ENCODE measurements around the gene SPNS1. TPM values are rescaled to one million over a fixed set of nuclear protein-coding genes. Genes with fewer than 3 reads are reported as not detected.
"Not testable (repeated sequence)": the region's sequence is repeated elsewhere in the genome, so short reads cannot be mapped to it uniquely, and the experiment has no call there.

SPNS1 gene, protein sequence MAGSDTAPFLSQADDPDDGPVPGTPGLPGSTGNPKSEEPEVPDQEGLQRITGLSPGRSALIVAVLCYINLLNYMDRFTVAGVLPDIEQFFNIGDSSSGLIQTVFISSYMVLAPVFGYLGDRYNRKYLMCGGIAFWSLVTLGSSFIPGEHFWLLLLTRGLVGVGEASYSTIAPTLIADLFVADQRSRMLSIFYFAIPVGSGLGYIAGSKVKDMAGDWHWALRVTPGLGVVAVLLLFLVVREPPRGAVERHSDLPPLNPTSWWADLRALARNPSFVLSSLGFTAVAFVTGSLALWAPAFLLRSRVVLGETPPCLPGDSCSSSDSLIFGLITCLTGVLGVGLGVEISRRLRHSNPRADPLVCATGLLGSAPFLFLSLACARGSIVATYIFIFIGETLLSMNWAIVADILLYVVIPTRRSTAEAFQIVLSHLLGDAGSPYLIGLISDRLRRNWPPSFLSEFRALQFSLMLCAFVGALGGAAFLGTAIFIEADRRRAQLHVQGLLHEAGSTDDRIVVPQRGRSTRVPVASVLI
- 77.5 TPM for total RNA-seq
- long read RNA-seq, transcript SPNS1-203 (11 exons, 2,027 nt), result minor isoform, 8 of 301 reads
- long read RNA-seq, transcript SPNS1-202 (13 exons, 2,102 nt), result minor isoform, 9 of 301 reads
- long read RNA-seq, transcript SPNS1-201 (12 exons, 2,208 nt), result major isoform, 158 of 301 reads
- long read RNA-seq, transcript SPNS1-207 (13 exons, 1,979 nt), result minor isoform, 10 of 301 reads
- long read RNA-seq, partial matches to known transcripts, result 58 of 301 reads
- long read RNA-seq, other reads (novel, unspliced or antisense), result 56 of 301 reads

DNA sequence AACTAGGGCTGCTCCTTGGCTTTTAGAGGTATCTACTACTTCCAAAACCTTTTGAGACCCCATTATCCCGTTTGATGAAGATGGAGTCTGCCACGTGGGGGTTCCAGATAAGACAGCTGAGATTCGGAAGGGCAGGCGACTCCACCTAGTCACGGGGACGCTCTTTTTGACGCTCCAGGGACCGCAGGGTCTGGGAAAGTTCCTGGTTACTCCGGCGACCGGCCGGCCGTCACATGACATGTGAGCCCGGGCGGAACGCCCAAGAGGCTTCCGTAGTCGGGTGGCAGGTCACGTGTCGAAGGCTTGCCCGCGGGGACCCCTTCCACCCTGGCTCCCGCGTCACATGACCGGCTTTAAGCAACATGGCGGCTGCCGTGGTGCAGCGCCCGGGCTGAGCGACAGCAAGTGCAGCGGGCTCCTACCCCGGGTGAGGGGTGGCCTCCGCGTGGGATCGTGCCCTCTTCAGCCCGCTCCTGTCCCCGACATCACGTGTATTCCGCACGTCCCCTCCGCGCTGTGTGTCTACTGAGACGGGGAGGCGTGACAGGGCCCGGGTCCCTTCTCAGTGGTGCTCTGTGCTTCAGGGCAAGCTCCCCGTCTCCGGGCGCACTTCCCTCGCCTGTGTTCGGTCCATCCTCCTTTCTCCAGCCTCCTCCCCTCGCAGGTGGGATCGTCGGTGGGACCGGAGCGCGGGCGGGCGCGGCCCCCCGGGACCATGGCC lies at the start of gene SPNS1:
SPNS1 (plus strand) TSS at position 342 of the 721 bp plus-strand sequence; CDS start at position 716, 374 bp downstream.
- Histone ChIP-seq H3K4me3 (peak within 1 kb of the TSS; percentile 96), H3K27ac (peak within 1 kb of the TSS; percentile 85), H3K27me3 (ENCODE audit: low read depth) (no peaks in the 10 kb centered on the region), H3K9me3 (no peaks in the 10 kb centered on the region), H3K36me3 (peaks cover 19% of the 10 kb centered on the region), H3K4me1 (peaks cover 33% of the 10 kb centered on the region)
- DNase-seq, result peak; percentile 99
- intact Hi-C loops (cut with DNase I), result no loop called here
- peak; percentile 97 to 98 for ATAC-seq
- TF ChIP-seq, protein P1, sequence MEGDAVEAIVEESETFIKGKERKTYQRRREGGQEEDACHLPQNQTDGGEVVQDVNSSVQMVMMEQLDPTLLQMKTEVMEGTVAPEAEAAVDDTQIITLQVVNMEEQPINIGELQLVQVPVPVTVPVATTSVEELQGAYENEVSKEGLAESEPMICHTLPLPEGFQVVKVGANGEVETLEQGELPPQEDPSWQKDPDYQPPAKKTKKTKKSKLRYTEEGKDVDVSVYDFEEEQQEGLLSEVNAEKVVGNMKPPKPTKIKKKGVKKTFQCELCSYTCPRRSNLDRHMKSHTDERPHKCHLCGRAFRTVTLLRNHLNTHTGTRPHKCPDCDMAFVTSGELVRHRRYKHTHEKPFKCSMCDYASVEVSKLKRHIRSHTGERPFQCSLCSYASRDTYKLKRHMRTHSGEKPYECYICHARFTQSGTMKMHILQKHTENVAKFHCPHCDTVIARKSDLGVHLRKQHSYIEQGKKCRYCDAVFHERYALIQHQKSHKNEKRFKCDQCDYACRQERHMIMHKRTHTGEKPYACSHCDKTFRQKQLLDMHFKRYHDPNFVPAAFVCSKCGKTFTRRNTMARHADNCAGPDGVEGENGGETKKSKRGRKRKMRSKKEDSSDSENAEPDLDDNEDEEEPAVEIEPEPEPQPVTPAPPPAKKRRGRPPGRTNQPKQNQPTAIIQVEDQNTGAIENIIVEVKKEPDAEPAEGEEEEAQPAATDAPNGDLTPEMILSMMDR (IDR thresholded peaks at IDR 0.05), result no peak

DNA sequence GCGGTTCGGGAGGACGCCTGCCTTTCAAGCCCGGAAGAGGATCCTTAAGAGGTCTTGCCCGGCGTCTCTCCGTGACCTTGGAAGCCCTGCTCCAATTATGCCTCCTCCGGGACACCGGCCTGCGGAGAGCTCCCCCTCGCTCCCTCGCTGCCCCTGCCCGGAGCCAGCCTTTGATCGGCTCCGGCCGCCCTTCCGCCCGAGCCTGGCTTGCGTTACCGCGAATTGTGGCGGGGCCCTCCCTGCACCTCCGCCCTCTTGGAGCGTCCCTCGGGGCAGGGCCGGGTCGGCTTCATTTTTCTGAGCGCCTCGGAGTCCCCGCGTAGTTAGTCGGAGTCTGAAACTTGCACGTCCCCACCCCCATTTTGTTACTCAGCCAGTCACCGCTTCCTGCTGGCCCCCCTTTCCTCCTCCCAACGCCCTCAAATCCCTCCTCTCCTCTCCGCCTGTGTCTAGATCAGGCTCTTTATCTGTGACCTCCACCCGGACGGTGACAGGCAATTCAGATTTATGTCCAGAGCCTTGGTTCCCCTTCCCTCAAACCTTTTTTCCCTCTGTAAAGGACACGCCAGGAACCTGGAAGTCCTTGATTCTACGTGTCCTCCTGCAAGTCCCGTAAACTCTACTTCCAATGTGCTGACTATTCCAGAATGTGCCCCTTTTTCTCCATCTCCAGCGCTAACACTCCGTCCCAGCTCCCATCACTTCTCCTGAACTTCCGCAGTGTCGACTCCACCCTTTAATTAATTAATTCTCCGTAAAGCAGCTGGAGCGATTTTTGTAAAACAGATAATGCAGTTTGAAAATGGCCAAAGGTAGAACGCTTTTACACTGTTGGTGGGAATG lies 49.0 kb upstream of the SPNS1 start:
- Histone ChIP-seq H3K27me3 (ENCODE audit: low read depth) (no peaks in the 10 kb centered on the region), H3K4me1 (peaks cover 12% of the 10 kb centered on the region), H3K27ac (peak overlapping the region; percentile 99), H3K36me3 (no peaks in the 10 kb centered on the region), H3K4me3 (peak overlapping the region; percentile 85), H3K9me3 (no peaks in the 10 kb centered on the region)
- TF ChIP-seq, protein P1 (IDR thresholded peaks at IDR 0.05), result no peak
- intact Hi-C loops (cut with DNase I), result no loop called here
- ATAC-seq (peak; percentile 61 to 68), DNase-seq (peak; percentile 79)

DNA sequence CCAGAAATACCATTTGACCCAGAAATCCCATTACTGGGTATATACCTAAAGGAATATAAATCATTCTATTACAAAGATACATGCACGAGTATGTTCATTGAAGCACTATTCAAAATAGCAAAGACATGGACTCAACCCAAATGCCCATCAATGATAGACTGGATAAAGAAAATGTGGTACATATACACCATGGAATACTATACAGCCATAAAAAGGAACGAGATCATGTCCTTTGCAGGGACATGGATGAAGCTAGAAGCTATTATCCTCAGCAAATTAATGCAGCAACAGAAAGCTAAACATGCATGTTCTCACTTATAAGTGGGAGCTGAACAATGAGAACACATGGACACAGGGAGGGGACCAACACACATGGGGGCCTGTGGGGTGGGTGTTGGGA lies 48.3 kb upstream of the SPNS1 start:
- ATAC-seq; DNase-seq; H3K9me3 ChIP-seq; intact Hi-C loops (cut with DNase I); H3K27me3 ChIP-seq (ENCODE audit: low read depth); H3K36me3 ChIP-seq: not testable (repeated sequence)
- peaks cover 12% of the 10 kb centered on the region for H3K4me1 ChIP-seq
- H3K4me3 ChIP-seq, result peak overlapping the region; percentile 85
- peak overlapping the region; percentile 99 for H3K27ac ChIP-seq

- DNase-seq (no peak), ATAC-seq (no peak)
- Histone ChIP-seq H3K4me3 (no peak overlapping the region), H3K27ac (no peak overlapping the region), H3K4me1 (peaks cover 12% of the 10 kb centered on the region), H3K9me3 (no peaks in the 10 kb centered on the region), H3K27me3 (ENCODE audit: low read depth) (no peaks in the 10 kb centered on the region), H3K36me3 (no peaks in the 10 kb centered on the region)
- TF ChIP-seq, protein P1 (IDR thresholded peaks at IDR 0.05), result no peak
- intact Hi-C loops (cut with DNase I), result no loop called here
Measured at GRCh38 chr16:28927815-28928214, 46.8 kb upstream of the SPNS1 start.

- H3K9me3 ChIP-seq, result no peaks in the 10 kb centered on the region
- intact Hi-C loops (cut with DNase I), result no loop called here
- no peaks in the 10 kb centered on the region for H3K27me3 ChIP-seq (ENCODE audit: low read depth)
- DNase-seq (no peak), ATAC-seq (no peak)
- no peaks in the 10 kb centered on the region for H3K4me1 ChIP-seq
- H3K36me3 ChIP-seq, result no peaks in the 10 kb centered on the region
- TF ChIP-seq, protein P1 (IDR thresholded peaks at IDR 0.05), result no peak
- H3K27ac ChIP-seq, result no peak overlapping the region
- H3K4me3 ChIP-seq, result no peak overlapping the region
Measured at GRCh38 chr16:28930203-28930602, 44.4 kb upstream of the SPNS1 start.

Measured in lower lobe of right lung (tissue), 2 donors.